Skeletal muscle tissue (tissue), 4 donors: Measurements from ENCODE around the gene POLR2M. TPM values are rescaled to one million over a fixed set of nuclear protein-coding genes. Genes with fewer than 3 reads are reported as not detected.

Source experiments
- H3K27ac ChIP-seq: one replicate; pipeline ENCODE4 v1.7.0; 2013; ENCODE audit warnings: mild to moderate bottlenecking, low read depth, low read length, inconsistent platforms
- H3K27me3 ChIP-seq, 3 donors: one replicate each; pipeline ENCODE4 v1.7.0; 2013; ENCODE audit warnings: low read length in 3 of 3; ENCODE audit not compliant: control insufficient read depth in 3 of 3, insufficient read depth in 3 of 3
- H3K36me3 ChIP-seq, 3 donors: one replicate each; pipeline ENCODE4 v1.7.0; 2013; ENCODE audit warnings: low read length in 3 of 3; ENCODE audit not compliant: control insufficient read depth in 3 of 3, insufficient read depth in 3 of 3
- H3K4me1 ChIP-seq, 3 donors: one replicate each; pipeline ENCODE4 v1.7.0; 2013; ENCODE audit warnings: low read length in 3 of 3, mild to moderate bottlenecking in 3 of 3; ENCODE audit not compliant: control insufficient read depth in 3 of 3, insufficient read depth in 3 of 3
- H3K4me3 ChIP-seq, 3 donors: one replicate each; pipeline ENCODE4 v1.7.0; 2013; ENCODE audit warnings: low read length in 3 of 3
- H3K9ac ChIP-seq, 3 donors: one replicate each; pipeline ENCODE4 v1.7.0; 2013; ENCODE audit warnings: low read length in 3 of 3, mild to moderate bottlenecking in 3 of 3, moderate library complexity in 2 of 3, low read depth in 1 of 3
- H3K9me3 ChIP-seq, 3 donors: one replicate each; pipeline ENCODE4 v1.7.0; 2013; ENCODE audit warnings: low read length in 3 of 3; ENCODE audit not compliant: control insufficient read depth in 3 of 3
- total RNA-seq: library from RNA; depleted of rRNA; stranded (reverse); fragments of >200 nt; gene quantifications from one replicate; pipeline ENCODE4 v1.2.3, GENCODE V29; 2014
- donor health status: Osteomylitis.

POLR2M gene
- total RNA-seq, 1 donor from 2014 or later: 256 TPM

GRCh38 chr15:57751177-57751800, 44.8 kb downstream of the POLR2M start:
- no peak overlapping the region for H3K27ac ChIP-seq
- H3K27me3 ChIP-seq: no peaks in the 10 kb centered on the region
- H3K4me3 ChIP-seq: no peak overlapping the region
- H3K4me1 ChIP-seq: no peaks in the 10 kb centered on the region
- no peaks in the 10 kb centered on the region for H3K36me3 ChIP-seq
- H3K9me3 ChIP-seq: no peaks in the 10 kb centered on the region
- no peak overlapping the region for H3K9ac ChIP-seq

DNA sequence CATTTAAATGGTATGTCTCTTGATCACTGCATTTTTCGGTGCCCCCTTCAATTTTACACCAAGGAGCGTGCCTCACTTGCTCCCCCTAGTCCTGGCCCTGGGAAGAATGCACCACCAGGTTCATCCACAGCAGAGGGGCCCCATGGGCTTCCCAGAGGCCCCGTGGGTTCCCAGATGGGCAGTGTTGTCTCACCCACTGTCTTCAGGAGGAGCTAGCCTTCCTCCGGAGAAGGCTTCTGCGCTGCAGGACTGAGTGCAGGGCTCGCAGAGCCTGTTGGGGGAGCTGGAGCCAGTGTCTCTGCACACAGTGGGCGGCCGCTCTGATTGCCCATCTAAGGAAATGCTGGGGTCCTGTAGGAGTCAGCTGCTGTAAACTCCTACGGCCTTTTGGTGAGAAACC, 45.9 kb downstream of the POLR2M start:
- Histone ChIP-seq H3K36me3 (no peaks in the 10 kb centered on the region), H3K9ac (no peak overlapping the region), H3K27me3 (no peaks in the 10 kb centered on the region), H3K9me3 (no peaks in the 10 kb centered on the region), H3K4me3 (no peak overlapping the region), H3K27ac (no peak overlapping the region), H3K4me1 (no peaks in the 10 kb centered on the region)

- Histone ChIP-seq H3K27ac (no peak overlapping the region), H3K9me3 (no peaks in the 10 kb centered on the region), H3K4me1 (no peaks in the 10 kb centered on the region), H3K4me3 (no peak overlapping the region), H3K36me3 (no peaks in the 10 kb centered on the region), H3K9ac (no peak overlapping the region), H3K27me3 (no peaks in the 10 kb centered on the region)
Observed at GRCh38 chr15:57752840-57753239, 46.3 kb downstream of the POLR2M start.

DNA sequence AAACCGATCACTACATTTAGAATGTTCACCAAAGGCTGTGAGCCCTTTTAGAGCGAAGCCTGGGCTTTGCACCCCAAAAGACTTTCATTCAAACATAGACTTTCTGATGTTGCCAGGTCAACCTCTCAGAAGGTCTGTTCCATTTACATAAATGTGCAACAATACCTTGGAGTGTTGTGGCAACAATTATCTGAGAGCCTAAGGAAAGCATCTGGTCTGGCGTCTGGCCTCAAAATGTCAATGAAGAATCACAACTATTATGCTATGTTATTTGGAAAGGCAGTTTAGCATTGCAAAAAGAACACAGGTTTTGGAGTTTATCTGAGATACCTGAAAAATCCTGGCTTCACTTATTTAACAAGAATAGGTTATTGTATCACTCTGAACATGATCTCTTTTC, 50.0 kb downstream of the POLR2M start:
- Histone ChIP-seq H3K9ac (no peak overlapping the region), H3K4me1 (no peaks in the 10 kb centered on the region), H3K27ac (no peak overlapping the region), H3K9me3 (no peaks in the 10 kb centered on the region), H3K27me3 (no peaks in the 10 kb centered on the region), H3K36me3 (no peaks in the 10 kb centered on the region), H3K4me3 (no peak overlapping the region)

DNA sequence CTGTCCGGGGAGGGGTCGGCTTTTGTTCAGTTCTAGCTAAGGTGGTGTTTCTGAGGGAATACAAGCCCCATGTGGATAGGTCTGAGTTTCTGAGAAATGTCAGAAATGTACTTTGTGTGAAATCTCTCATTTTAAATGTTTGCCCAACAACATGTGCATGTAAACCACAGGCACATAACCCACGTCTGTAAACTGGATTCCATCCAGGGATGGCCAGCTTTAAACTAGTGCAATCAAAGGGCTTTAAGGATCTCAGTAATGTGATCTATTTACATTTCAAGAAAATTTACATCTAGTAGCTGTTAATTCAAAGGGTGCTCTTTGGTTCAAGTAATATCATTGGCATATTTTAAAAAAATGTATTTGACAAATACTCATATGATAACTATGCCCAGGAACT, 52.0 kb downstream of the POLR2M start:
- Histone ChIP-seq H3K27me3 (no peaks in the 10 kb centered on the region), H3K9me3 (no peaks in the 10 kb centered on the region), H3K9ac (no peak overlapping the region), H3K4me3 (no peak overlapping the region), H3K36me3 (no peaks in the 10 kb centered on the region), H3K4me1 (no peaks in the 10 kb centered on the region), H3K27ac (no peak overlapping the region)

GRCh38 chr15:57761562-57761961, 55.0 kb downstream of the POLR2M start:
- Histone ChIP-seq H3K4me3 (no peak overlapping the region), H3K4me1 (no peaks in the 10 kb centered on the region), H3K9me3 (no peaks in the 10 kb centered on the region), H3K9ac (no peak overlapping the region), H3K36me3 (no peaks in the 10 kb centered on the region), H3K27me3 (no peaks in the 10 kb centered on the region), H3K27ac (no peak overlapping the region)

- H3K9ac ChIP-seq: no peak overlapping the region
- H3K9me3 ChIP-seq: no peaks in the 10 kb centered on the region
- H3K4me3 ChIP-seq: no peak overlapping the region
- H3K27me3 ChIP-seq: no peaks in the 10 kb centered on the region
- no peak overlapping the region for H3K27ac ChIP-seq
- H3K36me3 ChIP-seq: no peaks in the 10 kb centered on the region
- H3K4me1 ChIP-seq: no peaks in the 10 kb centered on the region
Observed at GRCh38 chr15:57762302-57762701, 55.8 kb downstream of the POLR2M start.

DNA sequence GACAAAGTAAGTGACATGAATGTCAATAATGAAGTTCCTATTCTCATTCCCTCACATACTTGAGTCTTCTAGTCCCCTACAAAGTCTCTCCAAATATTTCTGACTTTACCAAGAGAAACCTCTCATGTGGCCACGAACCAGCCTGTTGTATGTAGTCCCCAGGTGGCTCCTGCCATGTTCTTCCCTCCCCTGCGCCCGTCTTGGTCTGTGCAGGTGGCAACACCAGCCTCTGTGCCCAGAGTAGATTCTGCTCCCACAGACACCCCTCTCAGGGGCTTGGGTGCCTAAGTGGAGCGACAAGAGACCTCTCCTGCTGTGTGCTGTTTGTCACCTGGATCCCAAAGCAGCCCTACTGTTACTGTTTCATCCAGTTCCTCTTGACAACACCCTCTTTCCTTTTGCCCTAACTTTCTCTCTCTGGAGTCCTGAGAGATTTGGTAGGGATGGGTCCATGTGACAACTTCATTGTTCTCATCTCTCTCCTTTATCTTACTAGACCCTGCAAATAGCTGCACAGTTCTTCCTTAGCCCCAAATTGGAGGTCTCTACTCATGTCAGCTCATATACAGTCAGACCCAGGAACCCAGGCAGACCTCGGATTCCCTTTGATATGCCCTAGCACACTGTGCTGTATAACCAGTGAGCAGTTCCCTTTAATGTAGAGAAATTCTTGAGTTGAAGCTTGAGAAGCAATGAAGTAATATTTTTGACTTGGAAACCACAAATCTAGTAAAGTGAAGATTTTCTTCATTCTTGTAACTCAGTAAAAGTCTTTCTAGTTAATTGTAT, 56.9 kb downstream of the POLR2M start:
- H3K9me3 ChIP-seq: no peaks in the 10 kb centered on the region
- no peak overlapping the region for H3K27ac ChIP-seq
- no peaks in the 10 kb centered on the region for H3K36me3 ChIP-seq
- no peaks in the 10 kb centered on the region for H3K4me1 ChIP-seq
- H3K27me3 ChIP-seq: no peaks in the 10 kb centered on the region
- no peak overlapping the region for H3K9ac ChIP-seq
- H3K4me3 ChIP-seq: no peak overlapping the region

Other genes with a start within 250 kb of the POLR2M start
- gene MYZAP, start 114.8 kb upstream of the POLR2M start, total RNA-seq: 2.6 TPM